WTC11 (cell line): Measurements from ENCODE around the gene ZNF438. TPM values are rescaled to one million over a fixed set of nuclear protein-coding genes. Genes with fewer than 3 reads are reported as not detected.

Experiments used
- ATAC-seq: fragments of 200-7000 bp; cut with Tn5 transposase; 2 replicates; pipeline ENCODE4 v1.10.0; 2021; ENCODE audit warnings: mild to moderate bottlenecking, moderate library complexity
- CTCF ChIA-PET: fragments of 300-600 bp; sonication (Branson Sonifier 250); formaldehyde crosslinking; loops from one replicate; lab custom pipeline; 2021; ENCODE audit warnings: antibody characterized with exemption; lab: Charles Lee
- POLR2A ChIA-PET: fragments of 350-600 bp; sonication (Branson Sonifier 250); formaldehyde crosslinking; loops from one replicate; lab custom pipeline; 2021; ENCODE audit warnings: antibody characterized with exemption; lab: Charles Lee
- DNase-seq: peaks from one replicate; pipeline ENCODE4 v3.0.0; 2021; ENCODE audit warnings: low spot score
- H3K27ac Mint-ChIP-seq: 2 replicates; pipeline ENCODE4 v1.8.0; 2021; ENCODE audit warnings: mixed read lengths
- H3K27me3 Mint-ChIP-seq: 2 replicates; pipeline ENCODE4 v1.8.0; 2021; ENCODE audit warnings: low read depth, mild to moderate bottlenecking, moderate library complexity, mixed read lengths
- H3K36me3 Mint-ChIP-seq: 2 replicates; pipeline ENCODE4 v1.8.0; 2021; ENCODE audit warnings: mixed read lengths
- H3K4me1 Mint-ChIP-seq: 2 replicates; pipeline ENCODE4 v1.8.0; 2022; ENCODE audit warnings: mixed read lengths
- H3K4me3 Mint-ChIP-seq: 2 replicates; pipeline ENCODE4 v1.8.0; 2021; ENCODE audit warnings: mild to moderate bottlenecking, moderate library complexity, mixed read lengths
- H3K9me3 Mint-ChIP-seq: 2 replicates; pipeline ENCODE4 v1.8.0; 2021; ENCODE audit warnings: mixed read lengths
- AFF4 ChIP-seq: sonication (generic); formaldehyde crosslinking; IDR thresholded peaks from 2 replicates; pipeline ENCODE4 v1.8.1; 2023; ENCODE audit warnings: mild to moderate bottlenecking, missing genetic modification reagents, borderline replicate concordance
- ATF3 ChIP-seq: sonication (generic); formaldehyde crosslinking; conservative IDR thresholded peaks from 2 replicates; pipeline ENCODE4 v1.8.1; 2022; ENCODE audit warnings: mild to moderate bottlenecking, missing genetic modification reagents
- ATF6 ChIP-seq: sonication (generic); formaldehyde crosslinking; IDR thresholded peaks from 2 replicates; pipeline ENCODE4 v1.8.1; 2023; ENCODE audit warnings: mild to moderate bottlenecking, missing genetic modification reagents
- ELF4 ChIP-seq: sonication (generic); formaldehyde crosslinking; IDR thresholded peaks from 2 replicates; pipeline ENCODE4 v1.8.1; 2022; ENCODE audit warnings: low read depth, mild to moderate bottlenecking, moderate library complexity, missing genetic modification reagents
- FOXJ3 ChIP-seq: sonication (generic); formaldehyde crosslinking; IDR thresholded peaks from 2 replicates; pipeline ENCODE4 v1.9.0; 2021; ENCODE audit warnings: missing genetic modification reagents, mild to moderate bottlenecking, borderline replicate concordance
- FOXP1 ChIP-seq: sonication (generic); formaldehyde crosslinking; IDR thresholded peaks from 2 replicates; pipeline ENCODE4 v1.8.0; 2022; ENCODE audit warnings: missing genetic modification reagents, mild to moderate bottlenecking, moderate library complexity, borderline replicate concordance
- IRF2 ChIP-seq: sonication (generic); formaldehyde crosslinking; IDR thresholded peaks from 2 replicates; pipeline ENCODE4 v1.8.0; 2022; ENCODE audit warnings: low read depth, missing genetic modification reagents, borderline replicate concordance
- JUN ChIP-seq: sonication (generic); formaldehyde crosslinking; IDR thresholded peaks from 2 replicates; pipeline ENCODE4 v1.8.0; 2023; ENCODE audit warnings: mild to moderate bottlenecking, missing genetic modification reagents
- KAT7 ChIP-seq: sonication (generic); formaldehyde crosslinking; IDR thresholded peaks from 2 replicates; pipeline ENCODE4 v1.8.1; 2023; ENCODE audit warnings: missing genetic modification reagents, mild to moderate bottlenecking, borderline replicate concordance
- MXD4 ChIP-seq: fragments of 250-450 bp; sonication (Bioruptor Pico); IDR thresholded peaks from 2 replicates; pipeline ENCODE4 v1.8.0; 2021; ENCODE audit warnings: mild to moderate bottlenecking, moderate library complexity, borderline replicate concordance
- MYBL2 ChIP-seq: sonication (generic); formaldehyde crosslinking; IDR thresholded peaks from 2 replicates; pipeline ENCODE4 v1.8.1; 2023; ENCODE audit warnings: mild to moderate bottlenecking, moderate library complexity, missing genetic modification reagents
- NFYB ChIP-seq: sonication (generic); formaldehyde crosslinking; conservative IDR thresholded peaks from 2 replicates; pipeline ENCODE4 v1.8.0; 2022; ENCODE audit warnings: low read depth, missing genetic modification reagents
- OVOL2 ChIP-seq: fragments of 250-450 bp; sonication (Bioruptor Pico); IDR thresholded peaks from 2 replicates; pipeline ENCODE4 v1.9.0; 2021; ENCODE audit warnings: mild to moderate bottlenecking, borderline replicate concordance
- SP1 ChIP-seq: sonication (generic); formaldehyde crosslinking; conservative IDR thresholded peaks from 2 replicates; pipeline ENCODE4 v1.8.1; 2022; ENCODE audit warnings: missing genetic modification reagents
- TEAD4 ChIP-seq: sonication (generic); formaldehyde crosslinking; IDR thresholded peaks from 2 replicates; pipeline ENCODE4 v1.8.0; 2022; ENCODE audit warnings: mild to moderate bottlenecking, missing genetic modification reagents
- ZMAT4 ChIP-seq: fragments of 250-450 bp; sonication (Bioruptor Pico); IDR thresholded peaks from 2 replicates; pipeline ENCODE4 v1.9.0; 2021; ENCODE audit warnings: mild to moderate bottlenecking
- ZNF121 ChIP-seq: sonication (generic); formaldehyde crosslinking; IDR thresholded peaks from 2 replicates; pipeline ENCODE4 v1.8.0; 2023; ENCODE audit warnings: missing genetic modification reagents
- ZNF281 ChIP-seq: sonication (generic); formaldehyde crosslinking; IDR thresholded peaks from 2 replicates; pipeline ENCODE4 v1.8.0; 2023; ENCODE audit warnings: mild to moderate bottlenecking, missing genetic modification reagents
- ZNF512 ChIP-seq: sonication (generic); formaldehyde crosslinking; IDR thresholded peaks from 2 replicates; pipeline ENCODE4 v1.8.1; 2022; ENCODE audit warnings: missing genetic modification reagents, borderline replicate concordance
- ZSCAN18 ChIP-seq: fragments of 250-450 bp; sonication (Bioruptor Pico); IDR thresholded peaks from 2 replicates; pipeline ENCODE4 v2.1.2; 2022; ENCODE audit warnings: mild to moderate bottlenecking, moderate library complexity
- total RNA-seq: library from RNA; stranded (reverse); gene quantifications from 3 replicates; pipeline ENCODE4 v1.2.3, GENCODE V29; 2021

The ZNF438 gene
- total RNA-seq, 1 experiment from 2014 or later, result 1.9 TPM

GRCh38 chr10:30911303-30911863, 120.3 kb downstream of the ZNF438 start:
- DNase-seq, result no peak
- H3K4me3 Mint-ChIP-seq, result no peak overlapping the region
- no peak overlapping the region for H3K27ac Mint-ChIP-seq
- no peaks in the 10 kb centered on the region for H3K36me3 Mint-ChIP-seq
- no peaks in the 10 kb centered on the region for H3K4me1 Mint-ChIP-seq
- ChIA-PET POLR2A (no interaction called here), CTCF (no interaction called here)
- no peak for ATAC-seq
- no peaks in the 10 kb centered on the region; the same call in 1 of the 2 replicates for H3K9me3 Mint-ChIP-seq
- TF ChIP-seq ZMAT4 (no peak), FOXP1 (CRISPR knock-in tag) (no peak), OVOL2 (CRISPR knock-in tag) (no peak), ZSCAN18 (CRISPR knock-in tag) (no peak), ELF4 (CRISPR knock-in tag) (no peak), JUN (CRISPR knock-in tag) (no peak), FOXJ3 (CRISPR knock-in tag) (no peak), NFYB (CRISPR knock-in tag) (no peak), TEAD4 (CRISPR knock-in tag) (no peak), AFF4 (CRISPR knock-in tag) (no peak), KAT7 (CRISPR knock-in tag) (no peak), ATF6 (CRISPR knock-in tag) (no peak), IRF2 (no peak), SP1 (CRISPR knock-in tag) (no peak), ZNF281 (CRISPR knock-in tag) (no peak), MXD4 (CRISPR knock-in tag) (no peak), MYBL2 (no peak), ZNF121 (CRISPR knock-in tag) (no peak), ZNF512 (CRISPR knock-in tag) (no peak), ATF3 (no peak)
- no peaks in the 10 kb centered on the region for H3K27me3 Mint-ChIP-seq
